H9 (cell line): Measurements from ENCODE around the gene RBM33. TPM values are rescaled to one million over a fixed set of nuclear protein-coding genes. Genes with fewer than 3 reads are reported as not detected.

Experiments used
- DNase-seq: peaks from one replicate; pipeline ENCODE4 v3.0.0-alpha.2; 2017
- H2AFZ ChIP-seq: one replicate; pipeline ENCODE4 v1.6.1; 2013; ENCODE audit warnings: mild to moderate bottlenecking, low read length, control low read depth, moderate library complexity
- H2AK5ac ChIP-seq: 2 replicates; pipeline ENCODE4 v1.6.1; 2013; ENCODE audit warnings: low read length, control low read depth, mixed read lengths; ENCODE audit not compliant: insufficient read length
- H2BK120ac ChIP-seq: one replicate; pipeline ENCODE4 v1.6.1; 2013; ENCODE audit warnings: low read depth, mild to moderate bottlenecking, low read length, control low read depth, inconsistent platforms; ENCODE audit not compliant: poor library complexity, severe bottlenecking
- H2BK12ac ChIP-seq: 2 replicates; pipeline ENCODE4 v1.6.1; 2013; ENCODE audit warnings: low read length, control low read depth, mixed read lengths, low read depth; ENCODE audit not compliant: insufficient read length
- H2BK15ac ChIP-seq: 2 replicates; pipeline ENCODE4 v1.6.1; 2013; ENCODE audit warnings: low read depth, low read length, control low read depth
- H2BK20ac ChIP-seq: one replicate; pipeline ENCODE4 v1.6.1; 2013; ENCODE audit warnings: low read depth, mild to moderate bottlenecking, low read length, control low read depth, inconsistent platforms; ENCODE audit not compliant: poor library complexity, severe bottlenecking
- H2BK5ac ChIP-seq: 2 replicates; pipeline ENCODE4 v1.6.1; 2013; ENCODE audit warnings: low read length, control low read depth, mixed read lengths; ENCODE audit not compliant: insufficient read length
- H3K14ac ChIP-seq: 2 replicates; pipeline ENCODE4 v1.6.1; 2013; ENCODE audit warnings: low read length, control low read depth; ENCODE audit not compliant: insufficient read depth
- H3K18ac ChIP-seq: 2 replicates; pipeline ENCODE4 v1.6.1; 2013; ENCODE audit warnings: low read depth, mild to moderate bottlenecking, mixed read lengths, low read length, control low read depth; ENCODE audit not compliant: insufficient read length
- H3K23ac ChIP-seq: 2 replicates; pipeline ENCODE4 v1.6.1; 2013; ENCODE audit warnings: low read length, control low read depth, mixed read lengths, low read depth; ENCODE audit not compliant: insufficient read length
- H3K23me2 ChIP-seq: 2 replicates; pipeline ENCODE4 v1.6.1; 2013; ENCODE audit warnings: low read depth, mild to moderate bottlenecking, mixed read lengths, low read length, control low read depth; ENCODE audit not compliant: insufficient read length, poor library complexity, severe bottlenecking
- H3K27ac ChIP-seq: 2 replicates; pipeline ENCODE4 v1.5.1; 2013; ENCODE audit warnings: low read length, control low read depth, mixed read lengths, low read depth; ENCODE audit not compliant: insufficient read length
- H3K27me3 ChIP-seq: 2 replicates; pipeline ENCODE4 v1.6.1; 2013; ENCODE audit warnings: low read length, control low read depth, inconsistent platforms; ENCODE audit not compliant: insufficient read depth
- H3K4ac ChIP-seq: 2 replicates; pipeline ENCODE4 v1.6.1; 2013; ENCODE audit warnings: low read depth, mild to moderate bottlenecking, control low read depth, inconsistent platforms, low read length, moderate library complexity
- H3K4me1 ChIP-seq: 2 replicates; pipeline ENCODE4 v1.6.1; 2013; ENCODE audit warnings: low read length, control low read depth, inconsistent platforms; ENCODE audit not compliant: insufficient read depth
- H3K4me2 ChIP-seq: 2 replicates; pipeline ENCODE4 v1.6.1; 2013; ENCODE audit warnings: low read length, control low read depth, mixed read lengths; ENCODE audit not compliant: insufficient read length, insufficient read depth
- H3K56ac ChIP-seq: 2 replicates; pipeline ENCODE4 v1.6.1; 2013; ENCODE audit warnings: low read depth, mild to moderate bottlenecking, mixed read lengths, low read length, control low read depth; ENCODE audit not compliant: insufficient read length
- H3K79me1 ChIP-seq: 2 replicates; pipeline ENCODE4 v1.6.1; 2013; ENCODE audit warnings: low read depth, mild to moderate bottlenecking, moderate library complexity, low read length, control low read depth, inconsistent platforms; ENCODE audit not compliant: insufficient read depth, poor library complexity, severe bottlenecking
- H3K79me2 ChIP-seq: 2 replicates; pipeline ENCODE4 v1.6.1; 2013; ENCODE audit warnings: low read length, control low read depth, inconsistent platforms; ENCODE audit not compliant: insufficient read depth
- H3K9ac ChIP-seq: 2 replicates; pipeline ENCODE4 v1.6.1; 2013; ENCODE audit warnings: low read length, control low read depth, mixed read lengths; ENCODE audit not compliant: insufficient read length; ENCODE audit errors: extremely low read depth
- H3K9me3 ChIP-seq: one replicate; pipeline ENCODE4 v1.6.1; 2013; ENCODE audit warnings: low read depth, low read length, inconsistent platforms; ENCODE audit not compliant: control insufficient read depth
- H3T11ph ChIP-seq: one replicate; pipeline ENCODE4 v1.6.1; 2013; ENCODE audit warnings: mild to moderate bottlenecking, low read length, control low read depth, inconsistent platforms
- H4K20me1 ChIP-seq: one replicate; pipeline ENCODE4 v1.6.1; 2013; ENCODE audit not compliant: control insufficient read depth, insufficient read length, insufficient read depth
- H4K5ac ChIP-seq: 2 replicates; pipeline ENCODE4 v1.6.1; 2013; ENCODE audit warnings: low read depth, mild to moderate bottlenecking, mixed read lengths, low read length, control low read depth; ENCODE audit not compliant: insufficient read length
- H4K8ac ChIP-seq: replicated peaks from 2 replicates; pipeline ENCODE4 v1.6.1; 2013; ENCODE audit warnings: low read length, control low read depth, mixed read lengths, low read depth; ENCODE audit not compliant: insufficient read length
- H4K91ac ChIP-seq: 2 replicates; pipeline ENCODE4 v1.6.1; 2013; ENCODE audit warnings: low read depth, mild to moderate bottlenecking, moderate library complexity, mixed read lengths, low read length, control low read depth; ENCODE audit not compliant: insufficient read length
- H3K27ac Mint-ChIP-seq, 3 experiments: 2 replicates in 2 of 3; 3 replicates in 1 of 3; pipeline ENCODE4 v1.8.0; 2020 to 2021; ENCODE audit warnings: mixed read lengths in 3 of 3, mild to moderate bottlenecking in 1 of 3, moderate library complexity in 1 of 3
- H3K27me3 Mint-ChIP-seq: 2 replicates; pipeline ENCODE4 v1.8.0; 2021; ENCODE audit warnings: low read depth, mild to moderate bottlenecking, moderate library complexity, mixed read lengths
- H3K36me3 Mint-ChIP-seq, 3 experiments: 2 replicates in 2 of 3; 3 replicates in 1 of 3; pipeline ENCODE4 v1.8.0; 2020 to 2021; ENCODE audit warnings: low read depth in 3 of 3, mixed read lengths in 3 of 3; ENCODE audit not compliant: insufficient read depth in 1 of 3
- H3K4me1 Mint-ChIP-seq, 2 experiments: 2 replicates each; pipeline ENCODE4 v1.8.0; 2020; ENCODE audit warnings: mixed read lengths in 2 of 2
- H3K4me3 Mint-ChIP-seq, 2 experiments: 2 replicates in 1 of 2; 3 replicates in 1 of 2; pipeline ENCODE4 v1.8.0; 2020 to 2021; ENCODE audit warnings: mild to moderate bottlenecking in 2 of 2, mixed read lengths in 2 of 2, moderate library complexity in 1 of 2
- H3K9me3 Mint-ChIP-seq, 2 experiments: 2 replicates in 1 of 2; 3 replicates in 1 of 2; pipeline ENCODE4 v1.8.0; 2020; ENCODE audit warnings: mild to moderate bottlenecking in 2 of 2, mixed read lengths in 2 of 2, moderate library complexity in 1 of 2
- CTCF ChIP-seq: fragments of 200-600 bp; sonication (generic); conservative IDR thresholded peaks from 3 replicates; pipeline ENCODE4 v1.8.0; 2021; ENCODE audit warnings: antibody characterized with exemption, mild to moderate bottlenecking
- WGBS: extraction: QIAGEN DNeasy Blood & Tissue Kit; methylation state at CpG from one replicate; pipeline ENCODE4 v1.1.7; 2013; ENCODE audit warnings: missing lambda C conversion rate, low lambda C conversion rate, mixed read lengths; ENCODE audit not compliant: insufficient read length; ENCODE audit errors: extremely low coverage; 5-methylcytosine and 5-hydroxymethylcytosine counted together
- total RNA-seq: library from RNA; stranded (reverse); gene quantifications from 2 replicates; pipeline ENCODE4 v1.2.1, GENCODE V29; 2021

RBM33 gene
- total RNA-seq, 1 experiment from 2014 or later: 71.3 TPM

GRCh38 chr7:155807789-155808548 is 163.5 kb downstream of the RBM33 start:
- Histone ChIP-seq H2BK12ac (no peak overlapping the region), H2AK5ac (no peak overlapping the region), H3K18ac (no peak overlapping the region), H4K5ac (no peak overlapping the region), H3K9ac (no peak overlapping the region), H3K9me3 (no peaks in the 10 kb centered on the region), H2BK120ac (no peak overlapping the region), H4K91ac (no peak overlapping the region), H3K14ac (no peak overlapping the region; the same call in 1 of the 2 replicates), H3K23ac (no peak overlapping the region), H3K4me1 (no peaks in the 10 kb centered on the region; the same call in 1 of the 2 replicates), H3T11ph (no peak overlapping the region), H4K8ac (no peak overlapping the region), H3K27me3 (peaks cover 85% of the 10 kb centered on the region), H3K4me2 (peak overlapping the region; percentile 3), H3K79me2 (no peaks in the 10 kb centered on the region), H2AFZ (no peak overlapping the region), H2BK20ac (no peak overlapping the region), H3K56ac (no peak overlapping the region), H2BK15ac (no peak overlapping the region), H3K27ac (no peak overlapping the region), H4K20me1 (no peaks in the 10 kb centered on the region), H3K79me1 (no peaks in the 10 kb centered on the region), H2BK5ac (no peak overlapping the region), H3K4ac (no peak overlapping the region), H3K23me2 (peaks cover 16% of the 10 kb centered on the region)
- Mint-ChIP-seq H3K4me1 (peaks cover 34 to 62% of the 10 kb centered on the region in 2 experiments), H3K4me3 (peak overlapping the region; percentile 36 to 75), H3K27ac (no peak overlapping the region), H3K36me3 (no peaks in the 10 kb centered on the region; a peak in 1 of 7 replicates), H3K9me3 (peaks cover 0 to 3% of the 10 kb centered on the region in 2 experiments; a peak in 3 of 5 replicates), H3K27me3 (peaks cover 93% of the 10 kb centered on the region)
- no peak for TF ChIP-seq CTCF
- no CpG with 5 or more reads among the region's 33 CpGs for WGBS
- peak; percentile 45 for DNase-seq
